Measurements from ENCODE around the gene DYNLT1.
A peak's percentile ranks its signal among the peaks of the same experiment; 100 is the strongest.
"Not testable (repeated sequence)": the region's sequence is repeated elsewhere in the genome, so short reads cannot be mapped to it uniquely, and the experiment has no call there.

Gene DYNLT1

DNA sequence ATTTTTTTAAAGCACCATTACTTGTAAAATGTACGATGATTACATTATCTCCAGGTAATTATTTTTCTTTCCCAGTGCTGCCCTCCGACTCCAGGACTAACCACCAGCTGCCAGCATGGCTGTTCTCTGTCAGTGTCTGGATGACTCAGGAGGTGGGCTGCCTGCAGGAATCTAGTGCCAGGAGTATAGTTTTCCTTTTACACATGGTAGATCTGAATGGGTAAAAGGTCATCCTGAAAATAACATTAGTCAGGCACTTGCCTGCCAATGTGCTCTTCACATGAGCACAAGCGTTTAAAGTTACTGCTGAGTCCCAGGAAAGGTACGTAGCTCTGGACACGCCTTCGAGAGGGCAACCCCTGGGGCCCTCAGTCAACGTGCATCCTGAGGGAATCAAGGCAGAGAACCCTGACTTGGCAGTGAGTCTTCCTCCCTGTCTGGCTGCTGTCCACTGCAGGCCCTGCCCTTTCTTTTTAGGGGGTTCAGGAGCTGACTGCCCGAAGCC, 2.4 kb downstream of the DYNLT1 start:
- no peak for DNase-seq

DNA sequence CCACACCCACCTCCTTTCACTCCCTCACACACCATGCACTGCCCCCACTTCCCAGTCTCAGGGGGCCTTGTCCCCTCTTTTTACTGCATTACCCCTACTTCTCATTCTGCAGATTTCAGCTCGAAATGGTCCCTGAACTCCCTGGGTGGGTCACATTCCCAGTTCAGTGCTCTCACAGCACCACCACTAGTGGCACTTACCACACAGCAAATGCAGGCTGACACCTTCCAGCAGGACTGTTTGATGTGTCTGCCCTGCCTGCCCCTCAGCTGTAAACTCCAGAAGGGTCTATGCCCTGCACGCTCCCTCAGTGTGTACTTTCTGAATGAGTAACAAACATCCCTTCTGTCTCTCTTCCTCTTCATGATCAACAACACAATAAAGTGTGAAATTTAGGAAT, 4.0 kb downstream of the DYNLT1 start:
- no peak for DNase-seq

DNA sequence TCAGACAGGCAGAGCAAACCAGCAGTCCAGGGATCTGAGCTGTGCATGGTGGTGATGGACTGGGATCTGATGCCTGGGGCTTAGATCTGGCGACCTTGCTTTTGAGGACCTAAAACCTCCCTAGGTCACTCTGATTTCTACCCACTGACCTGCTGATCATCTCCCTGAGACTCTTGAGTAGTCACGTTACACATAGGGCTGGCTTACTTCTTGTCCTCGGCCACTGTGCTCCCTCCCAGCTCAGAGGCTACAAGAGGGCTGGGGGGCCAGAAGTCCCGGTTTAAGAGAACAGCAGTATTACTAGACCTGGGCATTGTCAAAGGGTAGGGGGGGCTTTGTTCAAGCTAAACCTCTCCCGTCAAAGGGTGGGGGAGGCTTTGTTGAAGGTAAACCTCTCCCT, 5.5 kb downstream of the DYNLT1 start:
- DNase-seq: no peak

DNA sequence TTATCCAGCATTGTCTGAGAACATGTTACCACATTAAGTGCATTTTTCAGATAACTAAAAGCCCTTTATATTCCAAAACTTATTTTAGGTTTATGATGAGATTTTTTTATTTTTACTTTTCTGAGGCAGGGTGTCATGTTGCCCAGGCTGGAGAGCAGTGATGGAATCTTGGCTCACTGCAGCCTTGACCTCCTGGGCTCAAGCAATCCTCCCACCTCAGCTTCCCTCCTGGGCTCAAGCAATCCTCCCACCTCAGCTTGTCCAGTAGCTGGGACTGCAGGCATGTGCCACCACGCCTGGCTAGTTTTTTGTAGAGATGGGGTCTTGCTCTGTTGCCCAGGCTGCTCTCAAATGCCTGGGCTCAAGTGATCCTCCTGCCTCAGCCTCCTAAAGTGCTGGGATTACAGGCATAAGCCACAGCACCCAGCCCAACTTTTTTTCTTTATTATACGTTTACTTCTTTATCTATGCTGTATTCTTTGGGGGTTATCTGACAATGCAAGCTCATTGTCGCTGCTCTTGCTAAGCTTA, 6.2 kb downstream of the DYNLT1 start:
- no peak for DNase-seq

DNA sequence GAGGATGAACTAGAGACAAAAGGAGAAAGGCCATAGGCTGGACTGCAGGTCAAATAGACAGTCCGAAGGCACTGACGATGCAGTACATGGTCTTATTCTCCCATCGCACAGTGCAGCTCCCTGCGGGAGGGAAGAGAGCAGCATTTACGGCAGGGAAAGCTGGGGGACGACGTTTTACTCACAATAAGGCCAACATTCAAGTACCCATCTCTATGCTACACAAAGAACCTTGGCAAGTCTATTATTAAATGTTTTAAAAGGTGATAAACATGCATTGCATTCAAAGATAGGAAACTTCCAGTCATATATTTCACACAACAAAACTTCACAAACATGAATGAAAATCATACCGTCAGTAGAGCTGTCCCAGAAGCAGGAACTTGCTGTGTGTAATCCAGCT, 7.8 kb downstream of the DYNLT1 start:
- no peak for DNase-seq

DNA sequence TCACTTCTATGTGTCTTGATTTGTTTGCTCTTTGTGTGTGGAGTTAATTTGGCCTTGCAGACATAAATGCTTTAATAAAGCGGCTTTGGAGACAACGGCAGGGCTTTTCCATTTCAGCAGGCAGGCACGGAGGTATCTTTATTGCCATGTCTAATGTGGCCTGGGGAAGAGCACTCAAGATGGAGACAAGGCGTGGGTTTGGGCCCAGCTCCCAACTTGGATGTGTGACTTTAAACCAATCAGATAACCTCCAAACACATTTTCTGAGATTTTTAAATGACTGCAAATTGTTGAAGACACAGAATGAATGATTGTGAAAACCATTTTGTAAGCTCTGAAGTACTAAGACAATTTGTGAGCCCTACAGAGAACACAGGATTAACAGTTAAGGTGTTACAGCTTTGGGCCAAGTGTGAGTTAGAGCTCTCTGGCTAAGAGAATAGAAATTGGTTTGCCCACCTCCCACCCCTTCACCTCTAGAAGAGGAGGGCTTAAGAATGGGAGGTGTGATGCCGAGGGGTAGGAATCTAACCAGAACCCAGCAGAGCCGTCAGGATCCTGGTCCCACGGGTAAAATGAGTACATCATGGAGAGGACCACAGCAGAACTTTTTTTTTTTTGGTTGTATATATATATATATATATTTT, 9.0 kb downstream of the DYNLT1 start:
- DNase-seq: no peak

DNA sequence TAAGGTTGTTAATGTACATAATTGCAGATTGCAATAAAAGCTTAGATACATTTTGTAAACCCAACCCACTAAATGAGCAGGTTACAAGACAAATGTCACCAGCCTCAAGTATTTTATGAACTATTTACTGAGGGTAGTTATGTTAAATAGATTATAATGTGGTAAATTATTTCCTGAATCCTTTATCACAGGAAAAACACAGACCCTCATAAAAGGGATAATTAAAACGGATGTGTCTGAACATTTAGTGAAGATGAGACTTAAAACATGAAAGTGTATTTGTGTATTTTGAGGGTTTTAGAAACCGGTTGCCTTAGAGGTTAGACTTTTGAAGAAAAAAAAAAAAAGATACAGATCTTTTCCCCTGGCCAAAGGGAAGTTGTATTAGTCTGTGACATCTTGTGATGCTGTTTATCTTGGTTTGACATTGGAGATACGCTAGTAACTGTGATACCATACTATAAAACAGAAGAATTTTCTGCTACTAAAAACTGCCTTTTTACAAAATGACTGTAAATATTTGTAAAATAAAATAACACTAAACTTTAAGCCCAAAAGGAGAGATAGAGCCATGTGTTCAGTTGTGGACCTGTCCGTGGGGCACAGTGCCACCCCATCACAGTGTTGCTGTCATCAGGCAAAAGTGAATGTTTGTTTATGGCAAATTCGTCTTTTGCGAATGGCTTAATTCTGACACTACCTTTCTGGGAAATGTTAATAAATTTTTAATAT, 9.7 kb downstream of the DYNLT1 start:
- DNase-seq: no peak

DNA sequence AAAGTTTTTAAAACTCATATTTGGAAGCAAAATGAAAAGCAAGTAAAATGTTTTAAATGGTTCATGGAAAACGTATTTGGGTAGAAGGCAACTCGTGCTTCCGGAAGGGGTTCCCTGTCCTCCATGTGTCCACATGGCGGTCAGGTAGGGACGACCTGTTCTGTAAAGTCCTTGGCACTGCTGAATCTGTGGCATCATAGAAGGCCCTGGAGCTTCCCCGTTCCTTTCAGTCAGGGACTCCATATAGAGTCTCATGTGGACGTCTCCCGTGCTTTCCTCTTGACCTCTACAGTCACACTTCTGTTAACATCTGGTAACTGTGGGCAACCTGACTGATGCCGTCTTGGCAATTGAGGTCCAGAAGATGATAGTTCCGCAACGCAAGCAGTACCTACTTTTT, 11.4 kb downstream of the DYNLT1 start:
- no peak for DNase-seq

DNA sequence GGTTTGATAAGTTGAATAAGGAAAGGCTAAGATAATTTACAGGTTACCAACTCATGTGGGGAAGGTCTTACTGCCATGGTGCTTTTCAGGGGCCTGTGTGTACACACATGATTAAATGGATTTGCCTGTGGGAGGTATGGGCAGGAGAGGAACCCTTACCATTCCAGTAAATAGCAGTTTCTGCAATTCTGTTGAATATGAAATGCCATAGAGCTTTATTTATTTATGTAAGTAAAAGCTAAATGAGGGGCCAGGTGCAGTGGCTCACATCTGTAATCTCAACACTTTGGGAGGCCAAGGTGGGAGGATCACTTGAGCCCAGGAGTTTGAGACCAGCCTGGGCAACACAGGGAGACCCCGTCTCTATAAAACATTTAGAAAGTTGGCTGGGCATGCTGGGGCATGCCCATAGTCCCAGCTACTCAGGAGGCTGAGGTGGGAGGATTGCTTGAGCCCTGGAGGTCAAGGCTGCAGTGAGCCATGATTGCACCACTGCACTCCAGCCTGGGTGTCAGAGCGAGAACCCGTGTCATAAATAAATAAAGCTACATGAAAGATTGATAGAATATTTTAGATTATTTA, 11.9 kb downstream of the DYNLT1 start:
- DNase-seq: not testable (repeated sequence)

DNA sequence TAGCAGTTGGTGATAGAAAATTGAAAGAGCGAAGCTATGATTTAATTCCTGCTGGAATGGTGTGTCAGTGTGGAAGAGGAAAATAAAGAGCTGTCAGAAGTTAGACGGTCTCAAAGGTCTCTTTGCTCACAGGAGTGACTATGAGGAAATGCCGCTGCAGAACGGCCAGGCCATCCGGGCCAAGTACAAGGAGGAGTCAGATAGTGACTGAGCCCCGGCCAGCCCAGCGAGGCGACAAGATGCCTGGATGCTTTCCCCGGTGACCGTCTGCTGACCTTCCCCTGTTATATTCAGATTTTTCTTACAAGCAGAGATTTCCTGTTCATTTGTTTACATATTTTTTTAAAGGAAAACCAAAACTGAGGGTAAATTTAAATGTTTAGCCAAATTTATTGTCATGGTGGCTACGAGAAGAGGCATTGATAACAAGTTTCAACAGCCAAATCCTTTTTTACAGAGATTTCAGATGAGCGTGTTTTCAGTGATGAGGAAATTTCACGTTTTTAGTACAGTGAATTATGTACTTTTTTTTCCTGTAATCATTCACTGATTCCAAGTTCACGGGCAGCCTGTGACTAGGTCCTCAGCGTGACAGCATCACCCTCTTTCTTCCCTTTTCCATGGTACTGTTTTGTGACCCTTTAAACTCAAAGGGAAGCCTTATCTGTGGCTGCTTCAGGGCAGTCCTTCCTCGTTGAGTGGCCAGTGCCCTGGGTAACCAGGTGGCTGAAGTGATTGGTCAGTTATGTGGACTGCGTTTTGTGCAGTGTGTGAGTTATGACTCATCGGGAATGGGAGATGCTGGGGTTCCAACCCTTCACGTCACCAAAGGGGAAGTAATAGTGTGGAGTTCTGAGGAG, 12.6 kb downstream of the DYNLT1 start:
- peak in 1 of 51 donors; percentile 29 for DNase-seq

DNA sequence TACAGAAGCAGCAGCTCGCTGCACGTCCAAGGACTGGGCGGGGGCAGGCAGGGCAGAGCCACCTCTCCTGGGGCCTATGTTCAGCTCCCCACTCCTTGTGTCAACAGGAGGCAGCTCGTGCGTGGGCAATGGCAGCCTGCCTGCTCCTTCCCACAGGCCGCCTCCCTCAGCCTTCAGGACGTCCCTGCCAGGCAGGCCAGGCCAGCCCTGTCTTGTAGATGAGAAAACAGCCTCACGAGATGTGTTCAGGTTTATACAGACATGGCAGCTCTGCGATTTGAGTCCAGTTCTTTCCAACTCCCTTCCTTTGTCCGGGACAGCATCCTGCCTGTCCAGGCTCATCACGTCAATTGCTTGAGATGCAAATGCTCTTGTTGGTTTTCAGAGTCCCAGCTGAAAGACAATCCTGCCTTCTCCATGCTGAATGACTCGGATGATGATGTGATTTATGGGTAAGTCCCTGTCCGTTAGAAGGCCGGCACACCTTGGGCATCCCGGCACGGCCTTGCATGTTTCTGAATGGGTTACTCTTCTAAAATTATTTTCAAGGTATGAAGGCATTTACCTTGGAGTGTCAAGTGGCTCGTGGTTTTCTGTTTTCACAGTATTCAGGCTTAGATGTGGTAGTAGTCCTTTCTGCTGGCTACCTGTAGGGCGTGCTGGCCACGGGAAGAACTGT, 13.5 kb downstream of the DYNLT1 start:
- no peak for DNase-seq

DNA sequence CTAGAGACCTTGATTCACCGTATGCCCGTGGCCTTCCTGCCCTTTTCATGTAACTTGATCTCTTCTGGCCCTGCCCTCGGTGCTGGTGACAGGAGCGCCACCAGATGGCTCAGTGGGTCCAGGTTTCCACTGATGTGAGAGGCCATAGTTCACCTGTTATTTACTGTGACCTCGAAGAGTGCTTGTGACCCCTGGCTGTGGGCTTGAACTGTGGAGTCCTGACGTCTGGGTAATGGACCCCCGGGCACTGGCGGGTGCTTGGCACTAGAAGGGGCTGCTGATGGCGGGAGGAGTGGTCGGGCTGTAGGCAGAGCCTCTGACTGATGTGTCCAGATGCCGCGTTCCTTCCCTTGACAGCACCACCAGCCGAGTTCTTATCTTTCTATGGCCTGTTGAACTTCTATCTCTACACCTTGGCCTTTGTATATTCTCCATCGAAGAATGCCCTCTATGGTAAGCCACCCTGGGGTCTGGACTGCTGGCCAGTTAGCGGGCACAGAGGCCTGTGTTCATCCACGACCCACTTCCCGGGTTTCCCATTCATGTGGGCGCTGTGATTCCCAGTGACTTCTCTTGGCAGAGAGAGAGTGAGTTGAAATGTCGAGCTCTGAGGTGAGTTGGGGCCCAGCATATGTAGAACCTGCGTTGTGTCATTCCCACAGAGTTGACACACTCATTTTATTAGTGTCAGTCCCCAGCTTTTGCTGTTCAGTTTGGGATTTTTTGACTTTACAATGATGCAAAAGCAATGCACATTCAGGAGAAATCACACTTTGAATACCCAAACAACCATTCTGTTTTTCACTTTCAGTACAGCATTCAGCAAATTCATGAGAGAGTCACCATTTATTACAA, 14.9 kb downstream of the DYNLT1 start:
- DNase-seq: no peak

DNA sequence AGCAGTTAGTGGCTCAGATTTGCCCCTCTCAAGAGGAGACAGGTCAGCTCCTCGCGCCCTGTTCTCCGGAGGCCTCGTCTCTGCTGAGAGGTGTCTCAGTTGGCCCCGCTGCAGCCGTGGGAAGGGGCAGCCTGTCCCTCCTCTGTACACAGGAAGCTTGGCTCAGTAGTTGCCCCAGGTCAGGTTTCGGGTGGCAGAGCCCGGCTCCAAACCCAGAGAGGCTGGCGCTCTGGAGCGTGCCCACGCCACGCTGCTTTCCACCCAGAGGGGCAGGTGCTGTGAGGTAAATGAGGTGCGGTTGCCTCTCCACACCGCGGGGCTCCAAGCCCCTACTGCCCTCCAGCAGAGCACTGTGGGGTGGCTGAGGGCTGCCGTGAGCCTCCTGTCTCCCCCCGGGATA, 16.0 kb downstream of the DYNLT1 start:
- no peak for DNase-seq

DNA sequence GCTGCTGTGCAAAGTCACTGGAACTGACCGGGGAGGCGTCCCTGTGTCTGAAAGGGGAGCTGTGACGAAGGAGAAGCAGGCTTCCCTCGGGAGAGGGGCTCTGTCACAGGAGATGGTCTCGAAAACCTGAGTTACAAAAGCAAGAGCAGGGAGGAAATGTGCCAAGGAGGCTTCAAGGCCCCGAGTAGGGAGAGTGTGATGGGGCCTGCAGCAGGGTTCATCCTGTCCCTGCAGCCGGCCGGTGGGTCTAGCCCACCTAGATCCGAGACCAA, 16.7 kb downstream of the DYNLT1 start:
- DNase-seq: no peak

DNA sequence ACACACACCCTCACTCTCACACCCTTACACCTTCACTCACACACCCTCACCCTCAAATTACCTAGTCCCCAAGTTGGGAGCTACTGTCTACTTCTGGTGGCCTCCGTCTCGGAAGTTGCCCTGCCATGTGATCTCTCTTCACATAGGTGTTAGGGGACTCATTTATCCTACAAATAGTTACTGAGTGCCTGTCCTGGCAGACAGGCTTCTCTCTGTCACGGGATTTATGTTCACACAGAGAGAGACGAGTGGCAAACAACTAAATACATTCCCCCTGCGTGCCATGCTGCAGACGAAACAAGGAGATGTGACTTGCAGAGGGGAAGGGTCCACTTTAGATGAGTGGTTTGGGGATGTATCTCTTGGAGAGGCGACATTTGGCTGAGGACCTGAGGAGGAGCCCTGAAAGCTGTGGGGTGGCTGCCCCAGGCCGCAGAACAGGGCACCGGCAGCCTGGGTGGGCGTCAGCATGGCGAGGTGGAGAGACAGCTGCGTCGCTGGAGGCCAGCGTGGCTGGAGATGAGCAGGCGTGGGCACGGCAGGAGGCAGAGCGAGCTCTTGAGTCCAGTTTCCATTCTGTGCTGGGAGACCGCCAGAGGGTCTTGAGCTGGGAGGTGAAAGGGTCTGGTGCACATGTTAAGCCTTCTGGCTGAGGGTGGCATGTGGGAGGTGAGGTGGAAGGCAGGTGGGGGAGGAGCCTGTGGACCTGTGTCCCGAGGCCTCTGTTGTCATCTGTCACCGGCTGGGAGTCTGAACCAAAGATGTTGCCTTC, 17.2 kb downstream of the DYNLT1 start:
- DNase-seq: no peak

DNA sequence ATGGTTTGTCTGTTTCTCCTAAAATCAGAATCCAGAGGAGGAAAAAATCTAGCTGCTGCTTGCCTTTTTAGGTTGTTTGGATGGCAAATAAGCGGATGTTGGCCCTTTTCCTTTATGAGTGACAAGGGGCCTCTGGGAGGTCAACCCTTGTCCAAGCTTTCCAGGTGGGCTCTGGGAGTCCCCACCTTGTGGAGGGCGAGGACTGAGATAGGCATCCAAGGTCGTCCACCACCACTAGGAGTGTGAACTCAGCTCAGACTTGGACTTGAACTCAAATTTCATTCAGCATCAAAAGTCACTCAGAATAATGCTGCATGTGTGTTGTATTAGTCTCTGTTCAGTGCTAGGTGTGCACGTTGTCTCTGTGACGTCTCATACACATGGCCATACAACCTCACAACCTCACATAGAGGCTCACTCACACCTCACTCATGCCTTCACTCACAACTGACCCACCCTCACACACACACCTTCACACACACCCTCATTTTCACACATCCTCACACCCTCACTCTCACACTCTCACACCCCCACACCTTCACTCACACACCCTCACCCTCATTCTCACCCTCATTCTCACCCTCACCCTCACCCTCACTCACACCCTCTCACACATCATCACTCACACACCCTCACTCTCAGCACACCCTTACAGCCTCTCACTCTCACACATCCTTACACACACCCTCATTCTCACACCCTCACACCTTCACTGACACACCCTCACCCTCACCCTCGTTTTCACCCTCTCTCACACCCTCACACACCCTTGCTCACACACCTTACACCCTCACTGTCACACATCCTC, 18.0 kb downstream of the DYNLT1 start:
- DNase-seq: no peak

DNA sequence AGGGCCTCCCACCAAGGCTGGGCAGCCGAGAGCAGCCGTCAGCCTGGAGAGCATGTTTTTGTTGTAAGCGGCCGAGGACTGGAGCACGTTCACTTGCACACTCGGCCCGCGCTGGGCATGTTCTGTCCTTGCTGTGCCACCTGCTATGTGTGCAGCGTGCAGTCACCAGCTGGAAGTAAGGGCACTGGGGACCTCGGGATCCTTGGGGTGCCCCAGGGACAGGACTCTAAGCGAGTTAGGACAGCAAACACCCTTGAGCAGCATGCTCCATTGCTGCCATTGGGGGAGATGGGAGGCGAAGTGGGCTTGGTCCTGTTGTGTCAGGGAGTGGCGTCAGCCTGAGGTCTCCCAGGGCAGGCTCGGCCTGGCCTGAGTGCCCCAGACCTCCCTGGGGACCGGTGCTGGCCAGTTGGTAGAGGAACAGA, 18.6 kb downstream of the DYNLT1 start:
- DNase-seq: no peak

Measured in hypothalamus (tissue), 51 donors.